H1 (cell line): Measurements from ENCODE around the gene NLRP1. TPM values are rescaled to one million over a fixed set of nuclear protein-coding genes. Genes with fewer than 3 reads are reported as not detected.

Experiments used
- CTCF ChIA-PET: fragments of 300-600 bp; sonication (Branson Sonifier 250); formaldehyde crosslinking; loops from one replicate; lab custom pipeline; 2021; ENCODE audit not compliant: partially characterized antibody; lab: Charles Lee
- POLR2A ChIA-PET: fragments of 300-600 bp; sonication (Branson Sonifier 250); formaldehyde crosslinking; loops from one replicate; lab custom pipeline; 2021; ENCODE audit warnings: inconsistent platforms; ENCODE audit not compliant: partially characterized antibody; lab: Charles Lee
- DNase-seq, 2 experiments: peaks; one replicate each; pipeline versions ENCODE4 v3.0.0 to v3.0.0-alpha.2; 2010 to 2022; ENCODE audit warnings: low spot score in 2 of 2, low read depth in 1 of 2, mixed read lengths in 1 of 2
- FAIRE-seq: peaks from 2 replicates; lab custom pipeline; 2011; peaks lifted over from hg19 to GRCh38; lab: Jason Lieb, UNC
- H2AFZ ChIP-seq: 2 replicates; pipeline ENCODE4 v1.8.1; 2012; ENCODE audit warnings: low read length, inconsistent platforms
- H2AK5ac ChIP-seq: 2 replicates; pipeline ENCODE4 v1.6.1; 2013; ENCODE audit warnings: low read depth, low read length
- H2BK120ac ChIP-seq: replicated peaks from 2 replicates; pipeline ENCODE3; 2013; ENCODE audit warnings: low read depth, low read length, inconsistent platforms
- H2BK12ac ChIP-seq: 2 replicates; pipeline ENCODE4 v1.6.1; 2013; ENCODE audit warnings: low read depth, low read length
- H2BK15ac ChIP-seq: 2 replicates; pipeline ENCODE4 v1.6.1; 2013; ENCODE audit warnings: low read length
- H2BK20ac ChIP-seq: 2 replicates; pipeline ENCODE4 v1.6.1; 2013; ENCODE audit warnings: low read length
- H2BK5ac ChIP-seq: 2 replicates; pipeline ENCODE4 v1.6.1; 2013; ENCODE audit warnings: low read depth, low read length
- H3K14ac ChIP-seq: 2 replicates; pipeline ENCODE4 v1.6.1; 2013; ENCODE audit warnings: inconsistent platforms; ENCODE audit not compliant: insufficient read length
- H3K18ac ChIP-seq: 2 replicates; pipeline ENCODE4 v1.6.1; 2013; ENCODE audit warnings: low read length; ENCODE audit errors: extremely low read depth
- H3K23ac ChIP-seq: 2 replicates; pipeline ENCODE4 v1.6.1; 2013; ENCODE audit warnings: inconsistent platforms; ENCODE audit not compliant: insufficient read length
- H3K23me2 ChIP-seq: 2 replicates; pipeline ENCODE4 v1.6.1; 2013; ENCODE audit warnings: low read depth, low read length
- H3K27ac ChIP-seq: 2 replicates; pipeline ENCODE4 v1.6.1; 2011; ENCODE audit warnings: low read depth, low read length, inconsistent platforms
- H3K27me3 ChIP-seq, 4 experiments: replicated peaks in 1 of 4; 1 replicate in 1 of 4; 2 replicates in 3 of 4; pipeline versions ENCODE4 v1.6.1 to v1.8.1; 2011 to 2013; ENCODE audit warnings: low read length in 3 of 4, mild to moderate bottlenecking in 3 of 4, inconsistent platforms in 2 of 4, mixed read lengths in 2 of 4, moderate library complexity in 1 of 4; ENCODE audit not compliant: control insufficient read depth in 3 of 4, insufficient read depth in 3 of 4; ENCODE audit errors: extremely low read depth in 1 of 4
- H3K36me3 ChIP-seq, 4 experiments: 2 replicates each; pipeline versions ENCODE4 v1.6.1 to v1.8.1; 2011 to 2013; ENCODE audit warnings: mild to moderate bottlenecking in 4 of 4, low read length in 3 of 4, moderate library complexity in 2 of 4, control low read depth in 1 of 4, inconsistent platforms in 1 of 4; ENCODE audit not compliant: insufficient read depth in 4 of 4, control insufficient read depth in 2 of 4
- H3K4ac ChIP-seq: replicated peaks from 2 replicates; pipeline ENCODE3; 2013; ENCODE audit warnings: low read length, low read depth, mixed read lengths, inconsistent platforms; ENCODE audit not compliant: insufficient read length
- H3K4me1 ChIP-seq, 4 experiments: replicated peaks in 1 of 4; 1 replicate in 1 of 4; 2 replicates in 3 of 4; pipeline versions ENCODE4 v1.6.1 to v1.8.1; 2011 to 2013; ENCODE audit warnings: low read length in 3 of 4, inconsistent platforms in 2 of 4, mixed read lengths in 1 of 4; ENCODE audit not compliant: insufficient read depth in 4 of 4, control insufficient read depth in 3 of 4
- H3K4me2 ChIP-seq, 2 experiments: 2 replicates each; pipeline versions ENCODE4 v1.6.1 to v1.8.1; 2011 to 2013; ENCODE audit warnings: low read depth in 2 of 2, low read length in 2 of 2, control low read depth in 1 of 2, inconsistent platforms in 1 of 2, mild to moderate bottlenecking in 1 of 2; ENCODE audit not compliant: insufficient read depth in 1 of 2
- H3K4me3 ChIP-seq, 4 experiments: fragments of 200-600, 300-600 bp in 1 of 4; sonication (generic), shearing (Covaris generic), sonication (Bioruptor Twin) in 1 of 4; 2 replicates each; pipeline versions ENCODE4 v1.5.1 to v1.8.1; 2011 to 2016; ENCODE audit warnings: low read length in 4 of 4, low read depth in 3 of 4, control low read depth in 2 of 4, inconsistent platforms in 2 of 4, mild to moderate bottlenecking in 2 of 4, mixed read lengths in 1 of 4, moderate library complexity in 1 of 4; ENCODE audit not compliant: insufficient read depth in 2 of 4; ENCODE audit errors: extremely low read depth in 1 of 4
- H3K56ac ChIP-seq: replicated peaks from 2 replicates; pipeline ENCODE3; 2013; ENCODE audit warnings: low read depth, mild to moderate bottlenecking, mixed read lengths, low read length, inconsistent platforms; ENCODE audit not compliant: insufficient read length
- H3K79me1 ChIP-seq: 2 replicates; pipeline ENCODE4 v1.6.1; 2013; ENCODE audit warnings: low read depth, low read length, control low read depth
- H3K79me2 ChIP-seq, 2 experiments: 2 replicates each; pipeline versions ENCODE4 v1.6.1 to v1.8.1; 2012 to 2013; ENCODE audit warnings: low read length in 2 of 2, mild to moderate bottlenecking in 2 of 2, inconsistent platforms in 1 of 2; ENCODE audit not compliant: insufficient read depth in 2 of 2, control insufficient read depth in 1 of 2
- H3K9ac ChIP-seq, 4 experiments: replicated peaks in 1 of 4; 1 replicate in 1 of 4; 2 replicates in 3 of 4; pipeline versions ENCODE4 v1.6.1 to v1.8.1; 2011 to 2013; ENCODE audit warnings: low read depth in 3 of 4, low read length in 3 of 4, control low read depth in 2 of 4, mild to moderate bottlenecking in 2 of 4, moderate library complexity in 2 of 4, inconsistent platforms in 1 of 4; ENCODE audit errors: extremely low read depth in 1 of 4
- H3K9me3 ChIP-seq, 2 experiments: 2 replicates each; pipeline versions ENCODE4 v1.6.1 to v1.8.1; 2012 to 2013; ENCODE audit warnings: mild to moderate bottlenecking in 2 of 2, moderate library complexity in 2 of 2, control low read depth in 1 of 2, inconsistent platforms in 1 of 2, low read depth in 1 of 2, low read length in 1 of 2, mixed read lengths in 1 of 2; ENCODE audit not compliant: insufficient read depth in 2 of 2
- H4K20me1 ChIP-seq, 2 experiments: replicated peaks in 1 of 2; 2 replicates each; pipeline versions ENCODE3 to v1.8.1; 2011 to 2013; ENCODE audit warnings: inconsistent platforms in 2 of 2, low read length in 2 of 2, mild to moderate bottlenecking in 1 of 2; ENCODE audit not compliant: insufficient read depth in 2 of 2, control insufficient read depth in 1 of 2
- H4K5ac ChIP-seq: 2 replicates; pipeline ENCODE4 v1.6.1; 2013; ENCODE audit warnings: low read length, low read depth, mixed read lengths, inconsistent platforms; ENCODE audit not compliant: insufficient read length
- H4K8ac ChIP-seq: 2 replicates; pipeline ENCODE4 v1.8.0; 2013; ENCODE audit warnings: mild to moderate bottlenecking, moderate library complexity, low read length, inconsistent platforms; ENCODE audit not compliant: insufficient read depth; ENCODE audit errors: extremely low read depth
- H4K91ac ChIP-seq: replicated peaks from 2 replicates; pipeline ENCODE3; 2013; ENCODE audit warnings: low read length, mixed read lengths, inconsistent platforms; ENCODE audit not compliant: insufficient read length
- CBX8 ChIP-seq: fragments of 300-800, 300-1000 bp; sonication (generic); IDR thresholded peaks from 2 replicates; pipeline ENCODE4 v1.7.1; 2016; ENCODE audit warnings: low read depth, low read length, borderline replicate concordance
- FOSL1 ChIP-seq: IDR thresholded peaks from 2 replicates; pipeline ENCODE4 v1.6.1; 2011; ENCODE audit warnings: mild to moderate bottlenecking, low read depth, low read length, moderate library complexity; ENCODE audit not compliant: insufficient read depth
- SUZ12 ChIP-seq: fragments of 200-600 bp; sonication (generic); IDR thresholded peaks from 2 replicates; pipeline ENCODE4 v1.6.1; 2012; ENCODE audit warnings: mild to moderate bottlenecking, inconsistent platforms, low read length, moderate library complexity, mixed read lengths
- TBP ChIP-seq: IDR thresholded peaks from 2 replicates; pipeline ENCODE4 v1.6.1; 2011; ENCODE audit warnings: low read depth, low read length, improper control_type of control experiment
- WGBS, 2 experiments: shearing (Covaris generic) in 1 of 2; methylation state at CpG; one replicate each; pipeline versions ENCODE4 v1.1.6 to v1.1.7; 2013 to 2015; ENCODE audit warnings: low lambda C conversion rate in 2 of 2, mixed read lengths in 2 of 2, inconsistent platforms in 1 of 2, low coverage in 1 of 2, missing lambda C conversion rate in 1 of 2; ENCODE audit not compliant: insufficient replicate concordance in 2 of 2, insufficient coverage in 1 of 2, insufficient read length in 1 of 2; ENCODE audit errors: extremely low coverage in 1 of 2, missing lambda C conversion rate in 1 of 2; 5-methylcytosine and 5-hydroxymethylcytosine counted together
- polyA plus RNA-seq, 7 experiments: library from polyadenylated mRNA; depleted of rRNA in 3 of 7; stranded (reverse) in 5 of 7; unstranded in 2 of 7; fragments of >200 nt in 5 of 7; fragments of 200-250 nt in 2 of 7; gene quantifications; 1 replicate in 5 of 7; 2 replicates in 1 of 7; 4 replicates in 1 of 7; pipeline versions ENCODE4 v1.2.1 to v1.2.3, GENCODE V29; 2011 to 2013; ENCODE audit warnings: missing spikeins in 2 of 7, mixed read lengths in 2 of 7
- total RNA-seq: library from RNA; stranded (reverse); fragmentation: NEBNext Ultra II Directional; extraction: Animal tissue kit (Norgen Biotek cat#: 25700); gene quantifications from 2 replicates; pipeline ENCODE4 v1.2.1, GENCODE V29; 2021
- TF ChIP-seq, protein P1 (sequence below): IDR thresholded peaks from 2 replicates; pipeline ENCODE4 v1.6.1; 2012; ENCODE audit warnings: inconsistent platforms

NLRP1 gene
- total and polyA plus RNA-seq, 2 of the 8 experiments (the other 6 are each of a cell fraction or from before 2014, with no cell fraction given), result 8.6 to 10.4 TPM

DNA sequence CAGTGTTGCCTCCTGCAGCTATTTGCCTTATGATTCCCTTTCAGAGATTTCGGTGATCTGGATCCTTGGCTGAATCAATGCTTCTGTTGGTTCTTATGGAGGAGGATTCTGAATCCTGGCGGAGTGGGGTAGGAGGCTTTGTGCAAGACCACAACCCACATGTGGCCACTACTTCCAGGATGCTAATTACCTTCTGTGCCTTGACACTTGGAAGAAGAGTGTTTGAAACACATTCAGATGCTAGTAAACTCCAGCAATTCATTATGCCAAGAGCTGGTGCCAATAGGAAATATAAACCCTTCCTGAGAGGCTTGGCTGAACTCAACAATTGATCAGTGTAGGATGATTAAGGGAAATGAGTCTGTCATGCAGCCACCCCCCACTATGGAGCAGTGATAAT, 12.1 kb upstream of the NLRP1 start:
- no peaks in the 10 kb centered on the region for H3K36me3 ChIP-seq
- POLR2A ChIA-PET, result no interaction called here
- H3K9ac ChIP-seq, result no peak overlapping the region
- no peak overlapping the region for H3K18ac ChIP-seq
- H2BK12ac ChIP-seq, result no peak overlapping the region
- H2BK20ac ChIP-seq, result no peak overlapping the region
- H2BK120ac ChIP-seq, result no peak overlapping the region
- no peak overlapping the region for H4K8ac ChIP-seq
- no peaks in the 10 kb centered on the region for H3K23me2 ChIP-seq
- H3K4ac ChIP-seq, result no peak overlapping the region
- no peak overlapping the region for H2AK5ac ChIP-seq
- no peak overlapping the region for H4K91ac ChIP-seq
- H2BK15ac ChIP-seq, result no peak overlapping the region
- CTCF ChIA-PET, result interaction anchor here (0.6 to 5.4 kb wide), 3 partner anchors 110 to 828 kb away, joined by 3 to 35 read pairs (median 5); no protein-coding TSS in a partner anchor
- FAIRE-seq (no peak), DNase-seq (no peak)
- no peak overlapping the region for H3K4me3 ChIP-seq
- no peaks in the 10 kb centered on the region for H3K79me1 ChIP-seq
- no peak overlapping the region for H3K4me2 ChIP-seq
- 96% methylated on average over 2 of the region's 2 CpGs; no CpG with 5 or more reads in 1 of the 2 experiments for WGBS, 2 experiments
- H4K20me1 ChIP-seq, result no peaks in the 10 kb centered on the region
- H3K56ac ChIP-seq, result no peak overlapping the region
- H3K27me3 ChIP-seq, result no peaks in the 10 kb centered on the region; a peak in 1 of 7 replicates
- no peak overlapping the region for H2AFZ ChIP-seq
- H3K27ac ChIP-seq, result no peak overlapping the region
- no peak overlapping the region for H3K23ac ChIP-seq
- no peak overlapping the region for H3K14ac ChIP-seq
- no peaks in the 10 kb centered on the region for H3K79me2 ChIP-seq
- H2BK5ac ChIP-seq, result no peak overlapping the region
- H4K5ac ChIP-seq, result no peak overlapping the region
- H3K9me3 ChIP-seq, result no peaks in the 10 kb centered on the region
- TF ChIP-seq FOSL1, result no peak
- TF ChIP-seq TBP, result no peak
- no peak for TF ChIP-seq CBX8
- TF ChIP-seq, protein P1, sequence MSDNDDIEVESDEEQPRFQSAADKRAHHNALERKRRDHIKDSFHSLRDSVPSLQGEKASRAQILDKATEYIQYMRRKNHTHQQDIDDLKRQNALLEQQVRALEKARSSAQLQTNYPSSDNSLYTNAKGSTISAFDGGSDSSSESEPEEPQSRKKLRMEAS, result no peak
- TF ChIP-seq SUZ12, result no peak
- no peaks in the 10 kb centered on the region; a peak in 1 of 7 replicates for H3K4me1 ChIP-seq
